Putamen (tissue), 1 donor: ENCODE data around the gene PUSL1.

Experiments used
- DNase-seq: peaks from one replicate; pipeline ENCODE4 v3.0.0-alpha.2; 2016; ENCODE audit warnings: low spot score

The PUSL1 gene

GRCh38 chr1:1354271-1355247, 46.2 kb downstream of the PUSL1 start:
- DNase-seq, result no peak

GRCh38 chr1:1355416-1355815, 47.0 kb downstream of the PUSL1 start:
- no peak for DNase-seq

- no peak for DNase-seq
Measured at GRCh38 chr1:1356166-1356795, 47.9 kb downstream of the PUSL1 start.

DNA sequence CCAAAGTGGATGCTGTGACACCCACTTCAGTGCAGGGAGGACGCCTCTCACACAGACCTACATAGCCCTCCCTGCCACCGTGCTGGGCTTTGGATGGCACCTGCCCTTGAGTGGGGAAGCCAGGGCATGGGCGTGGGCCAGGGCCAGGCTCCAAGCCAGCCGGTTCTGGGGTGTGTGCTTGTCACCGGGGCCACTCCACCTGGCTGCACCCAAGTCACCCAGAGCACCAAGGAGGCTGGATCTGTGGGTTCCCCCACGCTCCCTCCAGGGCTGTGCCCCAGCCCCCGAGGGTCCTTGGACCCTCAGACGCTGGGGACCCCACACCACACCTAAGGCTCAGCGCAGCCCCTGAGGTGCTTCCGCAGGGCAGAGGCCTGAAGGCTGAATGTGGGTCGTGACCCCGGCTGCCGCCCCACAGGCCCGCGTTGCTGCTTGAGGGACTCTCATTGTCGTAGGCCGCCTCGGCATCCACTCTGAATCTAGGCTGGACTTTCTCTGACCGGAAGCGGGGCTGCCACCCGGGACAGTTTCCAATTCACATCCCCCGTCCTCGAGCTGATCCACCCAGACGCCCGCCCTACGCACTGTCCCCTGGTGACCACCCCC, 48.5 kb downstream of the PUSL1 start:
- no peak for DNase-seq

- no peak for DNase-seq
Measured at GRCh38 chr1:1357871-1358432, 49.6 kb downstream of the PUSL1 start.

DNA sequence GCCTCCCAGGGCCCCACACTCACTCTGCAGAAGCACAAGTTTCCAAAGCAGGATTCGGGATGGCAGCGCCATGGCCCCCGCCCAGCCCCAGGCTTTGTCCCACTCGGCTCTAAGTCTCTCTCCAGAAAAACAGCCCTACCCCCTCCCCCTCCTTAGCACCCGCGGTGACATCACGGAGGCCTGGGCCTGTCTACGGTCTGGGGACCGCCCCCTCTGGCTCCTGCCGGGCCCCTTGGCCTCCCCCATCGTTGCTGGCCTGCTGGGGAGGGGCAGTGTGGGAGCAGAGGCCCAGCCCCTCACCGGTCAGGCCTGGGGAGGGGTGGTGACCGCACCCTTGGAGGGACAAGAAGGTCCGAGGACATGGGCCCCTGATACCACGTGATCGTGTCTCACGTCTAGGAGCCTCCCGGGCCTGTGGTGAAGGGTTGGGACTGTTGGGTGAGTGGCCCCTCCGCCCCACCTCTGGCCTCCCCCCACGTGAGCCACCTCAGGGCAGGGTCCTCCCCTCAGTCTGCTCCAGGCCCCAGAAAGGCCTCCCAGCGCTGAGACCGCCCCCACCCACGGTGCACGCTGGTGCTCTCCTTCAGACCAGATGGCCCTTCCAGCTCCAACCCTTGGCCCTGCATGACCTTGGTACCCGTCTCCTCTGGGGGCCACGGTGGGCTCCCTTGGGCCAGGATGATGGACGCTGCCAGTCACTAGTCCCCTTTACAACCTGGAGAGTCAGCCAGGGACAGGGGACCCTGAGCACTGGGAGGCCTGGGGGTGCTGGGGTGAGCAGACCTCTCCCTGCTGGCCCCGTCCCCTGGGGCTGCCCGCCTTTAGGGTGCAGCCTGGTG, 50.3 kb downstream of the PUSL1 start, which contains the start of gene MXRA8:
MXRA8 (minus strand) TSS at position 123 of the 839 bp plus-strand sequence; CDS start at position 72, 51 bp downstream.
- DNase-seq, result no peak

- DNase-seq, result no peak
Measured at GRCh38 chr1:1359308-1359663, 50.9 kb downstream of the PUSL1 start.

- DNase-seq, result no peak
Measured at GRCh38 chr1:1359664-1360468, 51.5 kb downstream of the PUSL1 start.

- DNase-seq, result no peak
Measured at GRCh38 chr1:1360506-1361169, 52.2 kb downstream of the PUSL1 start.
